HG03060 (cell line): ENCODE measurements around the gene ITGAX.
"Not testable (repeated sequence)": the region's sequence is repeated elsewhere in the genome, so short reads cannot be mapped to it uniquely, and the experiment has no call there.

Experiments used
- ATAC-seq: cut with Tn5 transposase; IDR thresholded peaks from one replicate; pipeline ENCODE4 v1.9.1; 2021; ENCODE audit warnings: low read depth, moderate number of reproducible peaks; ENCODE audit not compliant: unreplicated experiment

Gene ITGAX

GRCh38 chr16:31404353-31405064 lies 49.5 kb downstream of the ITGAX start:
- ATAC-seq: no peak

DNA sequence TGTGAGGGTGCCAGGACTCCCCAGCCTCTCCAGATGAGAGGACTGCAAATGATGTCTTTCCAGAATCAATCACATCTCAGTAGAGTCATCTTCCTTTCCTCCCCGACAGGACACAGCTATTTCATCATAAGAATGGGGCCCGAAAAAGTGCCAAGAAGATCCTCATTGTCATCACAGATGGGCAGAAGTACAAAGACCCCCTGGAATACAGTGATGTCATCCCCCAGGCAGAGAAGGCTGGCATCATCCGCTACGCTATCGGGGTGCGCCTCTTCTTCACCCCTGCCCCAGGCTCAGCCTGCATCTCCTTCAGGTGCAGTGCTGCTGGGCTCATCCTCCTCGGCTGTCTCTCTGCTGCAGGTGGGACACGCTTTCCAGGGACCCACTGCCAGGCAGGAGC lies 52.4 kb downstream of the ITGAX start:
- no peak for ATAC-seq

- ATAC-seq: no peak
Measured at GRCh38 chr16:31409433-31409832, 54.5 kb downstream of the ITGAX start.

DNA sequence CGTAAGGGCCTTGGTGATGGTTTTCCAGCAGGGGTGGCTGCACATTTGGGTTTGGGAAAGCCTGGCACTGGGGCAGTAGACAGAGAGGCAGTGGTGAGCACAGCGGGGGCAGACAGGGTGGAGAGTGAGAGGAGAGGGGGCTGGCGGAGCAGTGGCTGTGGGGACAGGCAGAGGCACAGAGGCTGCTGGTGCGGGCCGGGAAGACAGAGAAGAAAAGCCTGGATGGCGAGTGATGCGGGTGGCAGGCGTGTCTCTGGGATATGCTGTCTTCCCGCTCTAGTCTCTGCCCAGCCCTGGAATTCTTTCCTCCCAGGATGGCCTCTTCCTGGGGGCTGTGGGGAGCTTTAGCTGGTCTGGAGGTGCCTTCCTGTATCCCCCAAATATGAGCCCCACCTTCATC lies 55.1 kb downstream of the ITGAX start:
- no peak for ATAC-seq

- no peak for ATAC-seq
Measured at GRCh38 chr16:31411024-31411844, 56.3 kb downstream of the ITGAX start.

GRCh38 chr16:31412750-31413149 lies 57.8 kb downstream of the ITGAX start:
- ATAC-seq: no peak

GRCh38 chr16:31413381-31413780 lies 58.4 kb downstream of the ITGAX start:
- ATAC-seq: no peak

GRCh38 chr16:31413943-31414342 lies 59.0 kb downstream of the ITGAX start:
- ATAC-seq: no peak

GRCh38 chr16:31414706-31415105 lies 59.7 kb downstream of the ITGAX start:
- no peak for ATAC-seq

- no peak for ATAC-seq
Measured at GRCh38 chr16:31416371-31416770, 61.4 kb downstream of the ITGAX start.

DNA sequence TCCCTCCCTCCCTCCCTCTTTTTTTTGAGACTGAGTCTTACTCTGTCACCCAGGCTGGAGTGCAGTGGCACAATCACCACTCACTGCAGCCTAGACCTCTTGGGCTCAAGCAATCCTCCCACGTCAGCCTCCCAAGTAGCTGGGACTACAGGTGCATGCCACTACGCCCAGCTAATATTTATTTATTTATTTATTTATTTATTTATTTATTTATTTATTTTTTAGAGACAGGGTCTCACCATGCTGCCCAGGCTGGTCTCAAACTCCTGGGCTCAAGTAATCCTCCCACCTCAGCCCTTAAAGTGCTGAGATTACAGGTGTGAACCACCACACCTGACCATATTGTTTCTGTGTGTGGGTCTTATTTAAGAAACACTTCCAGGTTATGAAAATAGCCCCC lies 62.1 kb downstream of the ITGAX start:
- not testable (repeated sequence) for ATAC-seq

DNA sequence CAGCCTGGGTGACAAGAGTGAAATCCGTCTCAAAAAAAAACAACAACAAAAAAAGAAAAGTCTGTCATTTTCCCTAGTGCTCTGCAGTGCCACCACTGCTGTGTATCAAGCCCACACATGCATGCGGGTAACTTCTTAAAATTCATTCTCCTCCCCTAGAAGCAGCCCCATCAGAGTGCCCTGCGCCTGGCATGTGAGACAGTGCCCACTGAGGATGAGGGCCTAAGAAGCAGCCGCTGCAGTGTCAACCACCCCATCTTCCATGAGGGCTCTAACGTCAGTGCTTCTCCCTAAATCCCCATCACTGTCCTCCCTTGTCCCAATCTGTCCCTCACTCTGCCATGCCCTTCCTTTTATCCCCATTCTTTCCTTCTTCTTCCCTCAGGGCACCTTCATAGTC lies 62.9 kb downstream of the ITGAX start:
- no peak for ATAC-seq

DNA sequence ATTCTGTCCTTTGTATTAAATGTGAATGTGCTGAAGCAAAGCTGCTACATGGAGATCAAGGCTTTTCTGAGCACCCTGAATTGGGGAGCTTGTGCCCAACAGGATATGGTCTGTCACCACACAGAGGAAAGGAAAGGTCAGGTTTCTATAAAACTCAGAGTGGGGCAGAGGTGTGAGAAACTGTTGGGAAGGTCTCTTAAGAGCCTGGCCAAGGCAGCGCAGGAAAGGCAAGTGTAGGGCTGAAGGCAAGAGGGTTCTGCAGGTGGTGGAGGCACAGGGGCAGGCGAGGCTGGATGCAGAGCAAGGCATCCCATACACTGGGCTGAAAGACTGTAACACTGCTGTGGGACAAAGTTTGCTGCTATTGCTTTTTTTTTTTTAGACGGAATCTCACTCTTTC lies 65.1 kb downstream of the ITGAX start:
- no peak for ATAC-seq

- no peak for ATAC-seq
Measured at GRCh38 chr16:31421587-31421986, 66.6 kb downstream of the ITGAX start.

DNA sequence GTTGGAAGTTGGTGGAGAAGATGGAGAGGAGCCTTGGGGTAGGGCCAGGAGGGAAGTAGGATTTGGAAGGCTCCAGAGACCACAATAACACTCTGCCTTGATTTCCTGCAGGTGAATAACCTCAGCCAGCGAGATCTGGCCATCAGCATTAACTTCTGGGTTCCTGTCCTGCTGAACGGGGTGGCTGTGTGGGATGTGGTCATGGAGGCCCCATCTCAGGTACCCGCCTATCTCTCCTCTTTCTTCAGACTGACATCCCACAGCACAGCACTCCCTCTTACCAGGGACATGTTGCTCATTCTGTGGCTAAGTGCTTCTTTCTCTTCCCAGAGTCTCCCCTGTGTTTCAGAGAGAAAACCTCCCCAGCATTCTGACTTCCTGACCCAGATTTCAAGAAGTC lies 68.3 kb downstream of the ITGAX start:
- no peak for ATAC-seq

DNA sequence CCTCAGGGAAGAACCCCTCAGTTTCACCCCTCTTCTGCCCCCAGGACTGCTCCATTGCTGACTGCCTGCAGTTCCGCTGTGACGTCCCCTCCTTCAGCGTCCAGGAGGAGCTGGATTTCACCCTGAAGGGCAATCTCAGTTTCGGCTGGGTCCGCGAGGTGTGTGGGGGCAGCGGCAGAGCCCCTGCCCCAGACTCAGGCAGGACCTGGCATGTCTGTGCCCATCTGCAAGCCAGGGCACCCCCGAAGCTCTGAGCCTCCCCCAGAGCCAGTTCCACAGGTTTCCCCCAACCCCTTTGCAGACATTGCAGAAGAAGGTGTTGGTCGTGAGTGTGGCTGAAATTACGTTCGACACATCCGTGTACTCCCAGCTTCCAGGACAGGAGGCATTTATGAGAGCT lies 68.8 kb downstream of the ITGAX start:
- no peak for ATAC-seq

DNA sequence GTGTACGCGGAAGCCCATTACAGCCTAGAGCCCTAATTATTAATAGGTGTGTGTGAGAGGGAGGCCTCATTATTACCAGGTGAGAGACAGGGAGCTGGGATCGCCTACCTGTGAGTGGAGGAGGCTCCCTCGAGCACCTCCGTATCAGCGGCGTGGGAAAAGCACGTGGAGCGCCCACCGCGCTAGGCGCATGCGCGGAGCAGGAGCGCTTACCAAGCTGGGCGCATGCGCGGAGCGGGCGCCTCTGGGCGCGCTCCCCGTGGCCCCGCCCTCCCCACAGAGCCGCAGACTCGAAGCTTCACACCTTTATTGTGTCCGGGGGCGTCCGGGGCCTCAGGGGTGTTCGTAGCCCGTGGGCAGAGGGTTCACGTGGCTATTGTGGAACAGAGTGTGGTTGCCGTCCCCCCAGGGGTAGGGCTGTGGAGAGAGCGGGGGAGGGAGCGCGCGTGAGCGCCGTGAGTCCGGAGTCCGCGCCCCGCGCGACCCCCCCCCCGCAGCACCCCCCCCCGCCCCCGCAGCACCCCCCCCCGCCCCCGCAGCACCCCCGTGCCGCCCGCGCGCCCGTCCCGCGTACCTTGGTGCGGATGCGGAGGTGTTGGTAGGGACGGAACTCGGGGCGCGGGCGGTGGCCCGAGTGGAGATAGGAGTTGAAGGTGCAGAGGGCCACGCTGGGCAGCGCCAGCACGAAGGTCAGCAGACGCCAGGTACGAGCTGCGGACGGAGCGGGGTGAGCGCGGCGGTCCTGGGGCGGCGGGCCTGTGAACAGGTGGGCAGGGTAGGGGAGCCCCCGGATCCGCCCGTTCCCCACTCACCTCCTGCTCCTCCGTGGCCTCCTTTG lies 72.7 kb downstream of the ITGAX start:
- no peak for ATAC-seq

DNA sequence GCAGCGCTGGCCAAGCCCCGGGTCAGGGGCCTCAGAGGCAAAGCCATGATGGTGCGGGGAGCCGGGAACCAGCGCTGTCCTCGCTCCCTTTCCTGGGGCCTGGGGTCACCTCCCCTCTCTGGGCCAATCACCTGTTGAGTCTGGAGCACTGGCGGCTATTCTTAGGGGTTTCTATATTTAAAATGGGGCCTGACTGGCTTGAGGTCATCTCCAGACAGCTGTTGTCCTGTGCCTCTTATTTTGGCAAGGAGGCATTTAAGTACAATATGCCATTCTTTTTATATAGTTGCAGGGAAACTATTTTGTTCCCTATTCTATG lies 73.3 kb downstream of the ITGAX start, which contains the start of gene COX6A2:
TSS of gene COX6A2 (minus strand) at position 82 of the 319 bp plus-strand sequence. CDS start at position 47, 35 bp downstream.
- no peak for ATAC-seq

- no peak for ATAC-seq
Measured at GRCh38 chr16:31428638-31429247, 73.8 kb downstream of the ITGAX start.

DNA sequence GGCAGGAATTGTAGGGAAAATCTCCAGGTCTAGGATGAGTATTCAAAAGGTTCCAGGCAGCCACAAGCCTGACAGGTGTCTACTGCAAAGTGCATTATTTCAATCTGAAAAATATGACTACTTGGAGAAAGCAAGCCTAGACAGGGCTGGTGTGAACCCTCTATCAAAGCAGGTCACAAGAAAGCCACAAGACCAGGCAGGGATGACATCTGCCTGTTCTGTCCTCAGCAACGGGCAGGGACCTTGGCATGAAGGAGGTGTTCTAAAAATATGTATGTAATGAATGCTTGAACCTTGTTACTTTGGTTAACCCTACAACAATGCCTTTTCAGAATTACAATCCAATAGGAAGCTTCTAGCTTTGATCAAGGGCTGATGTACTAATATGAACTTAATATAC lies 74.3 kb downstream of the ITGAX start:
- ATAC-seq: no peak

- no peak for ATAC-seq
Measured at GRCh38 chr16:31429796-31430195, 74.8 kb downstream of the ITGAX start.
